IMR-90 (cell line): Measurements from ENCODE around the gene ZNF365. TPM values are rescaled to one million over a fixed set of nuclear protein-coding genes. Genes with fewer than 3 reads are reported as not detected.

Experiments
- ATAC-seq: fragments of 200-7000 bp; cut with Tn5 transposase; 2 replicates; pipeline ENCODE4 v1.9.1; 2020; ENCODE audit warnings: low read depth, mild to moderate bottlenecking, moderate library complexity
- BruUV-seq: library from RNA; stranded (reverse); fragments of 400-500 nt; replicated peaks from 2 replicates; lab custom pipeline; 2021; lab: Mats Ljungman, UMichigan
- CTCF ChIA-PET: fragments of 300-600 bp; formaldehyde crosslinking; extraction: SDS; loops from one replicate; lab custom pipeline; 2021; ENCODE audit warnings: antibody characterized with exemption; lab: Yijun Ruan, JAX
- POLR2A ChIA-PET: fragments of 300-600 bp; sonication (Branson Sonifier 250); formaldehyde crosslinking; loops from one replicate; lab custom pipeline; 2022; ENCODE audit warnings: antibody characterized with exemption; ENCODE audit not compliant: unreplicated experiment; lab: Charles Lee
- DNase-seq: peaks from one replicate; pipeline ENCODE4 v3.0.0; 2013
- H2AFZ ChIP-seq: replicated peaks from 2 replicates; pipeline ENCODE3; 2013; ENCODE audit warnings: low read length, mild to moderate bottlenecking; ENCODE audit not compliant: poor library complexity
- H2AK5ac ChIP-seq: 2 replicates; pipeline ENCODE4 v1.6.1; 2013; ENCODE audit warnings: low read depth, low read length, inconsistent platforms
- H2AK9ac ChIP-seq: replicated peaks from 2 replicates; pipeline ENCODE3; 2013; ENCODE audit warnings: mild to moderate bottlenecking, low read depth, low read length, moderate library complexity; ENCODE audit not compliant: poor library complexity
- H2BK120ac ChIP-seq: 2 replicates; pipeline ENCODE4 v1.6.1; 2013; ENCODE audit warnings: low read depth, low read length, inconsistent platforms
- H2BK15ac ChIP-seq: 3 replicates; pipeline ENCODE4 v1.6.1; 2013; ENCODE audit warnings: low read depth, low read length, inconsistent platforms
- H2BK20ac ChIP-seq: 2 replicates; pipeline ENCODE4 v1.6.1; 2013; ENCODE audit warnings: low read depth, mild to moderate bottlenecking, inconsistent platforms, low read length, moderate library complexity
- H2BK5ac ChIP-seq: 2 replicates; pipeline ENCODE4 v1.6.1; 2013; ENCODE audit warnings: mild to moderate bottlenecking, low read depth, low read length, inconsistent platforms; ENCODE audit not compliant: poor library complexity, severe bottlenecking
- H3K14ac ChIP-seq: replicated peaks from 2 replicates; pipeline ENCODE4 v1.6.1; 2013; ENCODE audit warnings: low read depth, low read length, inconsistent platforms
- H3K18ac ChIP-seq: 2 replicates; pipeline ENCODE4 v1.6.1; 2013; ENCODE audit warnings: low read depth, low read length, control low read depth
- H3K23ac ChIP-seq: 2 replicates; pipeline ENCODE4 v1.6.1; 2013; ENCODE audit warnings: low read depth, low read length, inconsistent platforms
- H3K27ac ChIP-seq: 2 replicates; pipeline ENCODE4 v1.5.1; 2013; ENCODE audit warnings: mild to moderate bottlenecking, control low read depth, low read length; ENCODE audit not compliant: insufficient read depth
- H3K27me3 ChIP-seq: 2 replicates; pipeline ENCODE4 v1.6.1; 2013; ENCODE audit warnings: low read length; ENCODE audit not compliant: control insufficient read depth, insufficient read depth
- H3K36me3 ChIP-seq: 2 replicates; pipeline ENCODE4 v1.6.1; 2013; ENCODE audit warnings: low read length, mixed read lengths; ENCODE audit not compliant: control insufficient read depth, insufficient read depth
- H3K4ac ChIP-seq: 2 replicates; pipeline ENCODE4 v1.6.1; 2013; ENCODE audit warnings: low read depth, low read length, inconsistent platforms
- H3K4me1 ChIP-seq: 2 replicates; pipeline ENCODE4 v1.6.1; 2013; ENCODE audit warnings: low read length, mixed read lengths; ENCODE audit not compliant: control insufficient read depth, insufficient read depth
- H3K4me2 ChIP-seq: 2 replicates; pipeline ENCODE4 v1.6.1; 2013; ENCODE audit warnings: low read depth, mild to moderate bottlenecking, control low read depth, low read length, moderate library complexity
- H3K4me3 ChIP-seq: 2 replicates; pipeline ENCODE4 v1.5.1; 2013; ENCODE audit warnings: low read depth, mild to moderate bottlenecking, control low read depth, low read length, moderate library complexity; ENCODE audit not compliant: insufficient read depth
- H3K56ac ChIP-seq: 2 replicates; pipeline ENCODE4 v1.6.1; 2013; ENCODE audit warnings: low read length, inconsistent platforms; ENCODE audit not compliant: insufficient read depth; ENCODE audit errors: extremely low read depth
- H3K79me1 ChIP-seq, 2 experiments: 2 replicates each; pipeline ENCODE4 v1.6.1; 2013; ENCODE audit warnings: low read length in 2 of 2, inconsistent platforms in 1 of 2, low read depth in 1 of 2
- H3K9ac ChIP-seq: 2 replicates; pipeline ENCODE4 v1.6.1; 2013; ENCODE audit warnings: low read depth, low read length, control low read depth
- H3K9me1 ChIP-seq: 2 replicates; pipeline ENCODE4 v1.6.1; 2013; ENCODE audit warnings: low read length, inconsistent platforms; ENCODE audit not compliant: insufficient read depth
- H3K9me3 ChIP-seq: 2 replicates; pipeline ENCODE4 v1.6.1; 2013; ENCODE audit warnings: low read length; ENCODE audit not compliant: control insufficient read depth, insufficient read depth
- H4K20me1 ChIP-seq: 2 replicates; pipeline ENCODE4 v1.6.1; 2013; ENCODE audit warnings: low read length, inconsistent platforms; ENCODE audit not compliant: insufficient read depth
- H4K5ac ChIP-seq: 2 replicates; pipeline ENCODE4 v1.6.1; 2013; ENCODE audit warnings: mild to moderate bottlenecking, low read depth, low read length, control low read depth
- H4K8ac ChIP-seq, 2 experiments: 2 replicates each; pipeline ENCODE4 v1.6.1; 2013; ENCODE audit warnings: low read depth in 2 of 2, low read length in 2 of 2, control low read depth in 1 of 2, inconsistent platforms in 1 of 2
- H4K91ac ChIP-seq: 2 replicates; pipeline ENCODE4 v1.6.1; 2013; ENCODE audit warnings: low read depth, low read length, inconsistent platforms; ENCODE audit not compliant: insufficient read depth
- BHLHE40 ChIP-seq: fragments of 150-350 bp; IDR thresholded peaks from 2 replicates; pipeline ENCODE4 v1.6.1; 2016; ENCODE audit warnings: mild to moderate bottlenecking, low read depth, low read length
- CEBPB ChIP-seq: IDR thresholded peaks from 2 replicates; pipeline ENCODE4 v1.6.1; 2012; ENCODE audit warnings: low read depth, low read length, improper control_type of control experiment
- CHD1 ChIP-seq: IDR thresholded peaks from 2 replicates; pipeline ENCODE4 v1.6.1; 2012; ENCODE audit warnings: low read depth, low read length, improper control_type of control experiment
- FOS ChIP-seq: fragments of 150-350 bp; IDR thresholded peaks from 2 replicates; pipeline ENCODE4 v1.6.1; 2016; ENCODE audit warnings: low read depth, low read length
- MAFK ChIP-seq: IDR thresholded peaks from 2 replicates; pipeline ENCODE4 v1.6.1; 2012; ENCODE audit warnings: low read depth, low read length, improper control_type of control experiment
- MAZ ChIP-seq: IDR thresholded peaks from 2 replicates; pipeline ENCODE4 v1.6.1; 2012; ENCODE audit warnings: low read depth, mild to moderate bottlenecking, low read length, improper control_type of control experiment, moderate library complexity, borderline replicate concordance
- RAD21 ChIP-seq: IDR thresholded peaks from 2 replicates; pipeline ENCODE4 v1.6.1; 2012; ENCODE audit warnings: low read length, improper control_type of control experiment
- RCOR1 ChIP-seq: IDR thresholded peaks from 2 replicates; pipeline ENCODE4 v1.6.1; 2012; ENCODE audit warnings: mild to moderate bottlenecking, low read length, improper control_type of control experiment; ENCODE audit not compliant: insufficient replicate concordance
- SMC3 ChIP-seq: fragments of 150-350 bp; IDR thresholded peaks from 2 replicates; pipeline ENCODE4 v1.6.1; 2016; ENCODE audit warnings: low read depth, mild to moderate bottlenecking, antibody characterized with exemption, low read length, moderate library complexity
- WGBS, 2 experiments: methylation state at CpG; one replicate each; pipeline versions ENCODE4 v1.1.5 to v1.1.7; 2013; ENCODE audit warnings: missing lambda C conversion rate in 2 of 2; ENCODE audit not compliant: insufficient read length in 1 of 2; ENCODE audit errors: extremely low coverage in 2 of 2; 5-methylcytosine and 5-hydroxymethylcytosine counted together
- dilution Hi-C: fragments of 300-500 bp; cut with HindIII; formaldehyde crosslinking; loops from one replicate; pipeline ENCODE4 v1.14.3; 2018; ENCODE audit warnings: low sequenced_read_pairs; ENCODE audit not compliant: unreplicated experiment
- in situ Hi-C: fragments of 300-500 bp; cut with MboI; formaldehyde crosslinking; loops from 3 replicates; pipeline ENCODE4 v1.14.3; 2019; ENCODE audit warnings: low sequenced_read_pairs, inconsistent platforms, mixed read lengths
- intact Hi-C: fragments of 100-400 bp; cut with micrococcal nuclease; formaldehyde crosslinking; loops from 2 replicates; pipeline ENCODE4 v1.10.0; 2022
- polyA plus RNA-seq, 3 experiments: library from polyadenylated mRNA; depleted of rRNA; stranded (reverse); fragments of >200 nt; gene quantifications; 2 replicates each; pipeline ENCODE4 v1.2.3, GENCODE V29; 2012; ENCODE audit warnings: low replicate concordance in 1 of 3
- total RNA-seq: library from RNA; depleted of rRNA; stranded (reverse); fragments of >200 nt; gene quantifications from 2 replicates; pipeline ENCODE4 v1.2.3, GENCODE V29; 2012

The ZNF365 gene
- total and polyA plus RNA-seq, 2 of the 4 experiments (the other 2 are of a cell fraction) = 1.2 to 3.2 TPM

DNA sequence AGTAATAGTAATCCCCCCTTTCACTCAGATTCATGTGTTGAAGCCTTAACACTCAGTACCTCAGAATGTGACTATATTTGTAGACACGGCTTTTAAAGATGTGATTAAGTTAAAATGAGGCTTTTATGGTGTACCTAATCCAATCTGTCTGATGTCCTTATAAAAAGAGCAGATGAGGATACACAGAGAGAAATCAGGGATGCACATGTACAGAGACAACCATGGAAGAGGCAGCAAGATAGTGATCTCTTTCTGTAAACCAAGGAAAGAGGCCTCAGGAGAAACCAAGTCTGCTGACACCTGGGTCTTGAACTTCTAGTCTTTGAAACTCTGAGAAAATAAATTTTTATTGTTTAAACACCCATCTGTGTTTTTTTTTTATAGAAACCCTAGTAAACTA lies 44.0 kb upstream of the ZNF365 start:
- no TSS peak for BruUV-seq
- no peak overlapping the region for H2BK120ac ChIP-seq

More for the DNA sequence above, 44.0 kb upstream of the ZNF365 start:
- intact Hi-C loops = no loop called here
- in situ Hi-C loops = no loop called here
- DNase-seq = no peak
- H3K9ac ChIP-seq = no peak overlapping the region
- dilution Hi-C loops = no loop called here
- H2BK15ac ChIP-seq = no peak overlapping the region
- no peak overlapping the region for H3K14ac ChIP-seq
- H2AK9ac ChIP-seq = no peak overlapping the region
- H3K4ac ChIP-seq = no peak overlapping the region
- no peak overlapping the region for H4K8ac ChIP-seq
- H3K4me3 ChIP-seq = no peak overlapping the region
- CTCF ChIA-PET = no interaction called here
- H2BK5ac ChIP-seq = no peak overlapping the region
- H3K9me3 ChIP-seq = no peaks in the 10 kb centered on the region; the same call in 1 of the 2 replicates
- H4K20me1 ChIP-seq = no peaks in the 10 kb centered on the region
- no peaks in the 10 kb centered on the region for H3K79me1 ChIP-seq
- H3K27me3 ChIP-seq = no peaks in the 10 kb centered on the region
- no peak overlapping the region for H3K18ac ChIP-seq
- no peak overlapping the region for H4K5ac ChIP-seq
- TF ChIP-seq RCOR1 (no peak), CEBPB (no peak), SMC3 (no peak), CHD1 (no peak), BHLHE40 (no peak), MAZ (no peak), RAD21 (no peak), MAFK (no peak), FOS (no peak)
- POLR2A ChIA-PET = no interaction called here
- H4K91ac ChIP-seq = no peak overlapping the region
- H3K4me1 ChIP-seq = no peaks in the 10 kb centered on the region
- WGBS, 2 experiments = no CpG with 5 or more reads among the region's 1 CpG
- no peak overlapping the region for H2BK20ac ChIP-seq
- no peak overlapping the region for H3K23ac ChIP-seq
- H3K4me2 ChIP-seq = no peak overlapping the region
- ATAC-seq = no peak
- H2AFZ ChIP-seq = no peak overlapping the region
- no peak overlapping the region for H3K27ac ChIP-seq
- no peak overlapping the region for H3K56ac ChIP-seq
- H3K9me1 ChIP-seq = no peaks in the 10 kb centered on the region
- H2AK5ac ChIP-seq = no peak overlapping the region
- no peaks in the 10 kb centered on the region for H3K36me3 ChIP-seq
